ENCODE data around the gene ETNK1. TPM values are rescaled to one million over a fixed set of nuclear protein-coding genes. Genes with fewer than 3 reads are reported as not detected.

ETNK1 gene
- total RNA-seq, 4 donors from 2014 or later = 15.3 to 33.3 (median 28.5) TPM

GRCh38 chr12:22657538-22657937 lies 32.6 kb downstream of the ETNK1 start:
- TF ChIP-seq EP300 (IDR thresholded peaks at IDR 0.05) (no peak), POLR2AphosphoS5 (IDR thresholded peaks at IDR 0.05) (no peak), POLR2A (IDR thresholded peaks at IDR 0.05) (no peak), CTCF (IDR thresholded peaks at IDR 0.05) (no peak)
- 88 to 100% methylated on average over 1 of the region's 1 CpG for WGBS, 2 donors (ENCODE audit: low coverage in 1 of 2)

GRCh38 chr12:22658214-22658613 lies 33.2 kb downstream of the ETNK1 start:
- WGBS, 2 donors (ENCODE audit: low coverage in 1 of 2) = 59 to 81% methylated on average over 2 of the region's 2 CpGs
- H3K9me3 ChIP-seq = no peaks in the 10 kb centered on the region
- peaks cover 0 to 8% (median 0%) of the 10 kb centered on the region in 3 donors for H3K4me1 ChIP-seq
- peaks cover 0 to 17% of the 10 kb centered on the region in 2 donors for H3K36me3 ChIP-seq
- no peaks in the 10 kb centered on the region for H3K27me3 ChIP-seq
- no peak overlapping the region for H3K27ac ChIP-seq
- H3K4me3 ChIP-seq = no peak overlapping the region
- TF ChIP-seq EP300 (IDR thresholded peaks at IDR 0.05) = no peak
- TF ChIP-seq POLR2A (IDR thresholded peaks at IDR 0.05) = no peak
- TF ChIP-seq POLR2AphosphoS5 (IDR thresholded peaks at IDR 0.05) = no peak
- TF ChIP-seq CTCF (IDR thresholded peaks at IDR 0.05) = no peak
- no peak for ATAC-seq

More at GRCh38 chr12:22657538-22657937, 32.6 kb downstream of the ETNK1 start:
- no peaks in the 10 kb centered on the region for H3K27me3 ChIP-seq
- peaks cover 0 to 17% of the 10 kb centered on the region in 2 donors for H3K36me3 ChIP-seq
- ATAC-seq = no peak
- no peak overlapping the region for H3K27ac ChIP-seq
- no peaks in the 10 kb centered on the region for H3K9me3 ChIP-seq
- no peak overlapping the region for H3K4me3 ChIP-seq
- H3K4me1 ChIP-seq = peaks cover 0 to 8% (median 0%) of the 10 kb centered on the region in 3 donors

GRCh38 chr12:22662356-22662755 lies 37.4 kb downstream of the ETNK1 start:
- H3K4me1 ChIP-seq = no peaks in the 10 kb centered on the region
- no peak for ATAC-seq
- peaks cover 0 to 13% of the 10 kb centered on the region in 2 donors for H3K36me3 ChIP-seq
- H3K4me3 ChIP-seq = no peak overlapping the region
- H3K9me3 ChIP-seq = no peaks in the 10 kb centered on the region
- H3K27me3 ChIP-seq = no peaks in the 10 kb centered on the region
- WGBS, 2 donors (ENCODE audit: low coverage in 1 of 2) = 100% methylated on average over 1 of the region's 1 CpG
- no peak for TF ChIP-seq CTCF (IDR thresholded peaks at IDR 0.05)
- no peak for TF ChIP-seq EP300 (IDR thresholded peaks at IDR 0.05)
- no peak for TF ChIP-seq POLR2AphosphoS5 (IDR thresholded peaks at IDR 0.05)
- TF ChIP-seq POLR2A (IDR thresholded peaks at IDR 0.05) = no peak
- no peak overlapping the region for H3K27ac ChIP-seq

GRCh38 chr12:22665476-22665875 lies 40.5 kb downstream of the ETNK1 start:
- no peak overlapping the region for H3K27ac ChIP-seq
- no peaks in the 10 kb centered on the region for H3K27me3 ChIP-seq
- no peak for ATAC-seq
- H3K4me1 ChIP-seq = no peaks in the 10 kb centered on the region
- no peaks in the 10 kb centered on the region for H3K9me3 ChIP-seq
- H3K4me3 ChIP-seq = no peak overlapping the region
- TF ChIP-seq CTCF (IDR thresholded peaks at IDR 0.05) = no peak
- TF ChIP-seq EP300 (IDR thresholded peaks at IDR 0.05) = no peak
- no peak for TF ChIP-seq POLR2AphosphoS5 (IDR thresholded peaks at IDR 0.05)
- TF ChIP-seq POLR2A (IDR thresholded peaks at IDR 0.05) = no peak
- H3K36me3 ChIP-seq = peaks cover 0 to 4% of the 10 kb centered on the region in 2 donors

GRCh38 chr12:22667122-22667521 lies 42.2 kb downstream of the ETNK1 start:
- TF ChIP-seq POLR2AphosphoS5 (IDR thresholded peaks at IDR 0.05) = no peak
- 19 to 50% methylated on average over 1 of the region's 1 CpG for WGBS, 2 donors (ENCODE audit: low coverage in 1 of 2)
- H3K4me3 ChIP-seq = no peak overlapping the region
- H3K36me3 ChIP-seq = peaks cover 0 to 10% of the 10 kb centered on the region in 2 donors
- no peak overlapping the region for H3K27ac ChIP-seq
- H3K27me3 ChIP-seq = no peaks in the 10 kb centered on the region
- H3K4me1 ChIP-seq = no peaks in the 10 kb centered on the region
- no peak for ATAC-seq
- H3K9me3 ChIP-seq = no peaks in the 10 kb centered on the region

All from gastroesophageal sphincter (tissue), 4 donors.